GM19467 (cell line): Measurements from ENCODE around the gene MTSS2.

Experiments used
- ATAC-seq: cut with Tn5 transposase; IDR thresholded peaks from one replicate; pipeline ENCODE4 v1.9.1; 2021; ENCODE audit warnings: mild to moderate bottlenecking, moderate library complexity; ENCODE audit not compliant: unreplicated experiment

The MTSS2 gene

DNA sequence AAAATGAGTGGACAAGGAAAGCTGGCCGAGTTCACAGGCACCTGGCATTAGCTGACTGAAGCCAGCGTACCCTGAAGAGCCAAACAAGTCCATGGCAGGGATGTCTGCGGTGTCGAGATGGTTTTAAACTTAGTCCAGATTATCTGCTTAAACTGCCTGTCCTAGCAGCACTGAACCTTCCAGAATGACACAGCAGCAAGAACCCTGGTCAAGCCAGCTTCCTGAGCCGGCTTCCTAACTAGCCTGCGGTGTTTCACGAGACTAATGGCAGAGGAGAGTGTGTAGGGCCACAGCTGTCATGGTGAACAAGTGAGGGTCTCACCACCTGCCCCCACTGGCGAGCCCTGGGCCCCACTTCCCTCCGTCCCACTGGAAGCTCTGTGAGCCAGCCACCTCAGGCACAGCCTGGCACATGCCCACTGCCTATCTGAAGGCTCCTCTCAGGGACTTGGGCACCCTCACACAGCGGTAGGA lies 28.8 kb upstream of the MTSS2 start:
- ATAC-seq: no peak

DNA sequence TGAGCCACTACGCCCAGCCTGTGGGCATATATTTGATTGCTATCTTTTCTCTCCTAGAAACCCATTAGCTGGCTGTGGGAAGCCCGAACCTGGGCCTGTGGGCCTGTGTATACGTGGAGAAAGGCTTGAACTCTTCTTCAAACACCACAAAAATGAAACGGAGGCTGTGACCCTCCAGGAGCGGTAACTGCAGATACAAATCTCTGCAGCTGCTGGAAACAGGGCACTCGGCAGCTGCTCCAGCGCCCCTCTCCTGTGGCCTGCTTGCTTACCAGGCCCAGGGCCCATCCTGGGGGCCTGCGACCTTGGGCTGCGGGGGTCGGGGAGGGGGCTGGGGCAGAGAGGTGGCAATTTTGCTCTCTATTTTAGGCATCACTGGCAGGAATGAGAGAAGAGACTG lies 28.0 kb upstream of the MTSS2 start:
- ATAC-seq: no peak

DNA sequence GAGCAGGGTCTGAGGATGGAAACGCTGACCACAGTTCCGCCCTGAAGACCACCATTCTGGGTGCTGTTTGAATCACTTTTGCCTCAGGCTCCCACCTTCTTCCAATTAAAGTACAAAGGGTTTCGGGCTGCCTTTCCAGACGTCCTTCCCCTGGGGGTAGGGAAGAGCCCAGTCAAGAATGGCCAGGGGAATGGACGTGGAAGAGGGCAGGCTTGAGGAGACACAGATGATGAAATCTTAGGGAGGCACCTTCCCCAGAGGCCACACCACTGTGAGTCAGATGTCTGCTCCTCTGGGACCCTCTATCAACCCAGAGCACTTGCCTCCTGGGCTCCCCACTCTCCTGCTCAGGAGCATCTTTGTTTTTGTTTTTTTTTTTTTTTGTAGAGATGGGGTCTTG lies 27.5 kb upstream of the MTSS2 start:
- ATAC-seq: no peak

DNA sequence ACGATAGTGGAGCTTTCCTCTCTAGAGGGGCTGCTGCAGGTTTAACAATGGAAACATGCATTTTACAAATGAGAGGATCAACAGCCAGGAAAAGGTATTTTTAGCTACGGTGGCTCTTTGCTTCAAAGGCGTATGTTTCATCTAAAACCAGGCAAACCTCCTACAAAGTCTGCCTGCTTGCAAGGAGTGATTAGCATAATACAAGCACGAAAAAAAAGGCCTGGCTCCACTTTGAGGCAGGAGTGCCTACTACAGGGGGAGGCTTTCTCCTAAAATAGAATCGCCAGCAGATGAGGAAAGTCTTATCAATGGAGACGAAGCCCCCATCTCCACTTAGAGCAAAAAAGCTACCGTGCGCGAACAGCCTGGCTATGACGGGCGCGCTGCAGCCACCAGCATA lies 27.1 kb upstream of the MTSS2 start:
- no peak for ATAC-seq

DNA sequence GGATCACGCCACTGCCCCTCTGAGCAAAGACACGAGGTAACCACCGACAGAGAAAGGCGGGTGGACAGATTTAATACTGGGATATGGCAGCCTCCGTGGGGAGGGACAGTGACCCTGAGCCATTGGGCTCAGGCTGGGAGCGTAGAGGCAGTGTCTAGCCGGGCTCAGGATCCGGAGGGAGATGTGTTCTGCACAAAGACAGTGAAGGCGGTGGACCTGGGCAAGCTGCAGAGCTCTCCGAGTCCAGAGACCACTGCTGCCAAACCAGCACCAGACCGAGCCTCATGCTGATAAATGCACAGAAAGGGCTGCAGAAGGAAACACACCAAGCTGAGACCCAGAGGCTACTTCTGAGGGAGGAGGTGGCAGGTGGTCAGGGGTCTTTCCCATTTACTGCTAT lies 26.5 kb upstream of the MTSS2 start:
- ATAC-seq: no peak

DNA sequence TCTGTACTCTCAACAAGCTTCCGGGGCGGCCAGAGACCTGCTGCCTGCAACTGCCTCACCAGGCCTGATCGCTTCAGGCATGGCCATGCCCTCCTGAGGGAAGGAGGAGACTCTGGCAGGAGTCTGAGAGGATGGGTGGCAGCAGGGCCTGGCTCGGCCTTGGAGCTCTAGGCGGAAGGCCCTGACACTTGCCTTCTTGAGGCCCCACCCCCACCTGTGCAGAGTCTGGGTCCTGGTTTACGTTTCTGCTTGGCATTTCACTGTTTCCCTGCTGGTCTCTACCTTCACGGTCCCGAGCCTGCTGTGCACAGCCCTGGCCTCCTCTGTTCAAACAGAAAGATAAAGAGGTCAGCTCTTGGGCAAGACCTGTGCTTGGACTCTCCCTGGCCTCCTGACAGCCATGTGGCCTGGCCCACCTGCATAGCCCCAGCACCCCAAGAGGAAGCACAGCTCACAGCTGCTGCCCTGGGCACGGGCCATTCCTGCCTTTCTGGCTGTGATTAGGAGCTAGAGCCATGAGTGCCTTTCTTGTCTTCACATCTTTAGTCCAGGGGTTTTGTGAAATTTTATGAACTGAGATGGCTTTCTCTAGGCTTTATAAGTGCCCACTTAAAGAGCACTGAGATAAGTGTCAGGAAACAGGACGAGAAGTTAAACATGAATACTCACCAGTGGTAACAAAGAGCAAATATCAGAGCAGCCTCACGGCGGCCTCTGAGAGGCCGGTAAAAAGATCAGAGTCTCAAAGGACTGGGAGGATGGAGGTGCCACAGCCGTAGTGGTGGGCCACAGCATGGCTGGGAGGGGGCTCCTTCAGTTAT lies 25.6 kb upstream of the MTSS2 start:
- no peak for ATAC-seq

DNA sequence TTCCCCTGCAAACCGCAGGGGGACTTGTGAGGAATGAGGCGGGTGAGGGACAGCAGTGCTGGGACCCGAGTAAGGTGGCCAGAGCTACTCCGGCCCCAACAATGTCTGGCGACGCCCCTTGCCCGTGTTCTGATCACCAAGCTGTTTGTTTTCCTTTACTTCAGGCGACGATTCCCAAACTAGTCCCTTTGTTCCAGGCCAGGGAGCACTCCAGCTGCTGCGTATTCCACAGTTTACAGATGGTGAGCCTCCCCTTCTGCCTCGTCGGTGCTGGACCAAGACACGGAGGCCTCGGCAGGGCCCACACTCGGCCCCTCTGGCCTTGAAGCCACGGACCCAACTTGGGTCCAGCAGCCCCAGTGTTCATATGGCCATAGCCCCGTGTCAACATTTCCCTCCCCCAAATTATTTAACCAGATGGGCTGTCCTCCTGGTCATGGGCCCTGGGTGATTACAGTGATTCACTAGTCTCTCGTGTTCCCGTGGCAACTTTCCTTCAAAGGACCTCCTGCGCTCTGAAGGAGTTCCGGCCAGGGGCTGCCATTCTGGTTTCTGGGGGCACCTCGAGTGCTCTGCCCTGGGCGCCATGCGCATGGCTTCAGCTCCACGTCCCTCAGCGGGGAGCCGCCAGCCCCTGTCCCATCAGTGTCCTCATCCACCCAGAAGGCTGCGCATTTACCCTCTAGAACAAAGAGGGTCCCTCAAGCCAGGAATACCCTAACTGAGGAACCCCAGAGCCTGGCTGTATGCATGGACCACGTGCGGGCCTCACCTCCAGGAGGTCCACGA lies 24.8 kb upstream of the MTSS2 start:
- ATAC-seq: no peak

DNA sequence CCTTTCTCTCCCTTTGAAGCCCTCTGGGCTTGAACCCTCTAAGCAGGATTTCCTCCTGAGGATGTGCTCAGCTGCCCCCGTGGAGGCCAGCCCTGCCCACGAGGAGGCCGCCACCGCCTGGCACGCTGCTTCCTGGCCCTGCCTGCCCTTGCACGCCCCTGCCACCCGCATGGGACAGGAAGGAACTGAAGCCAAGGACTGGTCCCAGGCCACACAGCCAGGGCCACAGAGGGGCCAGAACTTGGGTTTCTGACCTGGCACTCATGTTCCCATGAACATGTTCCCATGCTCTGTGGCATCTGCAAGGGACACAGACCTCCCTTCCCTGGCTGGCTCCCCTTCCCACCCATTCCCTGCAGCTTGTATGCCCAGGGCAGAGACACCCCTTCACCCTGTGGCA lies 24.1 kb upstream of the MTSS2 start:
- no peak for ATAC-seq

DNA sequence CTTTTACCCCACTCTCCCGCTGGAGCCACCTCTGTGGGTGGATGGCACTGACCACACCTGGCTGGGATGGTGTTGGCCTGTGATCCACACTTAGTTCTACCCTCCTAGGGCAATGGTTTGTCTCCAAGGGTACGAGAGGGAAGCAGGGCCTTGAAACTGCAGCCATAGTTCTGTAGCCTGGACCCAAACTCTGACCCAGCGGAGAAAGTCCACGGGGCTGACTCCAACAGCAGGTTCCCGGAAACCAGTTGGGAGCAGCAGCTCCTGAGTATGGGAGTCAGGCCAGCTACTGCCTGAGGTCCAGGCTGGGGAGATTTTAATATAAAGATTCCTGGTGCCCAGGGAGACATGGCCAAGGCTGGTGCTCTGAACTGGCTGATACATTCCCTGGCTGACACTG lies 23.6 kb upstream of the MTSS2 start:
- ATAC-seq: no peak

DNA sequence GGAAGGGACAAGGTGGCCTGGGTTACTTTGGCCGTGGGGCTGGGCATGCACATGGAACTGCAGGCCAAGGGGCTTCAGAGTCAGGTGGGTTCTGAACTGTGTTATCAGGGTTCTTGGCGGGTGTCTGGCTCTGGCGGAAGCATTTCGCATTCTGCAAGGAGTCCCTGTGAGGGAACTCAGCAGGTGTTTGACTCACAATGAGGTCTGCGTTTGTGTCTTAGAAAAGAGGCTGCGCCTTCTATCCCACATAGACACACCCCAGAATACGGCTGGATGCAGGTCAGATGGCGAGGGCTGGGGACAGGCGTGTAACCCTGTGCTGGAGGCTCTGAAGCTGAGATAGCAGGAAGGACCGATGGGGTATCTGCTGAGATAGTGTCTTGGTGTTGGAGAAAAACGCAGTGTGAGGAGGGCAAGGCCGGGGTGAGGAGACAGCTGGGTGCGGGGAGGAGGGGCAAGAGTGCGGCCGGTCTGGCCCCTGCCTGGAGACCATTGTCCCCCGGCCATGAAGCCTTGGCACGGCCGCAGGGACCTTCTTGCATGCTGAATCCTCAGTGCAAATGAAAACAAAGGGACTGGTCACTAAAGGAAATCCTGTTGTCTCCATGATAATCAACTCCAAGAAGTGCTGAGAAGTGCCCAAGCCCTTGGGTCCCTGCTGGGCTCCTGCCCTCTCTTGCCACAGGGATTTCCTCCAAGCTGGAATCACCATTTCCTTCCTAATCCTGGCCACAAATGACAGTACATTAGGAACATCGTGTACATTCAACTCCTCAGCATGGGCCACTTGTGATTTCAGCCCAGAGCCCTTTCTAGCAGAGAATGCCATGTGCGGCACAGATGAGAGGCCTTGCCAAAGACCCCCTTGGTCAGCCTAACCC lies 22.8 kb upstream of the MTSS2 start:
- ATAC-seq: no peak

DNA sequence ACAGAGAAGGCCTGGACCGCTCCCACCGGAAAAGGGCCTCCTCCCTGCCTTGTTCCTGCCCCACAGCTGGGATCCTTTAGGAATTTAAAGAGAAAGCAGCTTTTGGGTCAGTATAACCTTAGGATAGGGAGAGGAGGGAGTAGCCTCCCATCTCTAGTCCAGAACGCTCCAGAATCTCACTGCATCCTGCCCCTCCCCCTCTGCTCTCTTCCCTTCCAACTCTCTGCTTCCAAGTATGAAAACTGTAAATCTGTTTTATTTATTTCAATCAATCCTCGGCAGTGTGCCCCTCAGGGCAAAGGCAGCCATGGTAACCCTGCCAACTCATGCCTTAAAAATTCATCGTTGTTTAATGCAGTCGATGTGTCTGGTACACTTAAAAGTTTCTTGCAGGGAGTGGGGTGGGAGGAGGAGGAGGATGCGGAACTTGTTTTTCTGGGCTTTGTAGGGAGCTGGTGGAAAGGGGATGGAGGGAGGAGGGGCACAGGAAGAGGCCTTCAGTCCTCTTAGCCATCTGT lies 21.2 kb upstream of the MTSS2 start:
- ATAC-seq: no peak

DNA sequence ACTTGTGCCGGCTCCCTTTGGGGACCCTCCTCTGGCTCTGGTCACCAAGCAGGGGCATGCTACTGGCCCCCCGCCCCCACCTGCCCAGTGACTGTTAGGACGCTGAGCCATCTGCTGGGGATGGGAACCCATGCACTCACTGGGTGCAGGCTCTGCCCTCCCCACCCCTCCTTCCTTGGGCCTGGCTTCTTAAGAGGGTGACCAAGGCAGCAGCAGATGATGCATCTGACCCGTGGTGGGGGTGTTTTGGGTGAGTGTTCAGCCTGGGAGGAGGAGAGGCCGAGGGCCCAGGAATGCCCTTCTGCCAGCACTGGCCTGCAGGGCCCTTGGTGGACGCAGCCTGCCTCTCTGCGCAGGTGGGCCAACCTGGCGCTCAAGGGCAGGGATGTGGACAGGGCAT lies 19.2 kb upstream of the MTSS2 start:
- ATAC-seq: no peak

DNA sequence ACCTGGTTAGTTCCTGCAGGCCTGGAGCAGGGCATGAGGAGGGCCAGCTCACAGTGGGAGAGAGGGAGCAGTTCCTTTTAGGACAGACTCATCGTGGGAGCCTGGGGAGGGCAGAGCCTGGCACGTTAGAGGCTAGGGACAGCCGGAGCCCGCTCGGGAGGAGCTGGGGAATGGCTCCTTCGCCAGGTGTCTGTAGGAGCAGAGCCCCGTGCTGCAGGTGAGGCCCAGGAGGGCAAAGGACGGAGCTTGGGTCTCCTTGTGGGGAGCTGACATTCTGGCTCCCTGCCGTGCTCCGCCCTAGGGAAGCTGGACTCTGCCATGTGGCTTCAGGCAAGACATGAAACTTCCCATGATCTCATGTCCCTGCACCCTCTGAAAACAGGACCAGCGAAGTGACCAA lies 18.7 kb upstream of the MTSS2 start:
- no peak for ATAC-seq

DNA sequence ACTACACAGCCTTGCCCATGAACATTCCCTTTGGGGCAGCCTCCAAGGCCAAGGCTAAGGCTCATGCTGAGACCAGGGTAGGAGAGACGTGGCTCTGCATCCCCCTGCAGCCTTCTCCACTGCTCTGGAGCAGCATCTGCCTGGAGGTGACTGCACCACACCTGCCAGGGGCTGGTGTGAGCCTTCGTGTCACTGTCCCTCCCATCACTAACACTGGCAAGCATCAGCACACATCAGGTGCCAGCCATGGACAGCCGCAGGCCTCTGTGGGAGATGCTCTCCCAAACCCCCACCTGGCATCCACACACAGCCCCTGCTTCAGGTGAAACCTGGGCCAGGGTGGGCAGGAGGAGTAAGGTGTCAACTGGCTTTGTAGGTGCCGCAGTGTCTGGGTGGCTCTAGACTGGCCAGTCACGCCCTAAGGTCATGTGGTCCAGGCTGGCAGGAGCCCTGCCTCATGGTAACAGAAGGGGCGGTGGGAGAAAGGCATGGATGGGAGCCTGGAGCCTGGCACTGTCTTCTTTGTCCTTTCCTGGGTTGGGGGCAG lies 18.1 kb upstream of the MTSS2 start:
- ATAC-seq: no peak

DNA sequence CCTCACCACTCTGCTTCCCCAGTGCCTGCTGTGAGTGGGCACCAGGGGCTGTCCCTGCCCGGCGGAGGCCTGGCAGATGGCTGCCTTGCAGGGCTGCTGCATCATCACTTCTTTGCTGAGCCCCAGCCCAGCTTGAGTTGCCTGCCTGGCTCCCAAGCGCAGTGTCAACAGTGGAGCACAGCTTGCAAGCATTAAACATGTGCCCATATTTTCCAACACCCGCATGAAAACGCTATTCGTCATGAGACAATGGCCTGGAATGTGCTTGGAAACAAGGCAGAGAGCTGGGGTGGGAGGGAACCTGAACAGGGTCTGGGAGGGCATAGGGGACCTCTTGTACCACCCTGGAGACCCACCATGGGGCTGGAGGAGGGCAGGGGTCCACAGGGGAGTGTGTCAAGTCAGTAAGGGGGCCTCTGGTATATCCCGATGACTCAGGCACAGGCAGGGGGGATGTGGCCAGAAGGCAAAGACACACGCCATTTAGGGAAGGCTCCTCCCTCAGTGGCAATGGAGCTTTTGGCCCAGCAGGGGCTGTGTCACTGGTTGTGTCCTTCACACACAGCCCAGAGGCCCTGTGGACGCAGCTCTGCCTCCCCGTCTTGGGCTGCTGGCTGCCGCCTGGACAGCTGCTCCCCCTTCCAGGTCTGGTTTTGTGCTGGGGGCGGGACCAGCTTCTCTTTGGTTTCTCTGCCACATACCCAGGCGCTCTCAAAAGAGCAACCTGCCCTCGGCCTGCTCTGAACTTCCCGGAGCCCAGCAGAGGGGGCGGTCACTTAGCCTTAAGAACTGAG lies 17.4 kb upstream of the MTSS2 start:
- ATAC-seq: no peak

DNA sequence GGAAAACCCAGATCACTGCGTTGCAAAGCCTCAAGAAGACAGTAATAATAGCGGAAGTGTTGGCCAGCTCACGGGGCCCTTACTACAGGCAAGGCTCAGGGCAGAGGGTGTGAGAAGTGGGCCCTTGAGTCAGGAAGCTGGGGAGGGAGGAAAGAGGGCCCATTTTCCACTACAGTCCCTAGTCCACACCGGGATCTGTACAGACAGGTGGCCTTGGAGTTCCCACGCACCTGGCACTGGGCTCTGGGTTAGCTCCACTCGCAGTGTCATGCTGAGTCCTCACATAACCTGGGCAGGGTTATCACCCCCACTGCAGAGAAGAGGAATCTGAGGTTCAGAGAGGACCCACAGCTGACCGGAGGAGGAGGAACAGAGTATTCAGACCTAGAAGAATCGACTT lies 16.8 kb upstream of the MTSS2 start:
- ATAC-seq: no peak

DNA sequence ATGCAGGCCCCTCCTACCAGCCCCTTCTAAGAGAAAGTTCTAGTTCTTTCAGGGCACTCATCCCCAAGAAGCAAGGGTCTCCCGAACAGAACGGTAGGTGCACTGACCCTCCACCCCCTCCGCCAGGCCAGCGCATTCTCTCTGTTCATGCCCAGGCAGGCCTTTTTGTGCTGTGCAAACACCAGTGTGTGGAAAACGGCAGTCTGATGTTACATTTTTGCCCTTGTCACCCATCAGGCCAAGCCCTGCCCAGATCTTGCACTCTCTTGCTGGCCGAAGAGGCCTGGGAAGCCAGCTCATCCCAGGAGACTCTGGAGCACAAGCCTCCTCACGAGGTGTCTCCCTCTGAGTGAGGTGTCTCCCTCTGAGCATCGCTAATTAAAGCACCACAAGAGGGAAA lies 16.1 kb upstream of the MTSS2 start:
- ATAC-seq: no peak

DNA sequence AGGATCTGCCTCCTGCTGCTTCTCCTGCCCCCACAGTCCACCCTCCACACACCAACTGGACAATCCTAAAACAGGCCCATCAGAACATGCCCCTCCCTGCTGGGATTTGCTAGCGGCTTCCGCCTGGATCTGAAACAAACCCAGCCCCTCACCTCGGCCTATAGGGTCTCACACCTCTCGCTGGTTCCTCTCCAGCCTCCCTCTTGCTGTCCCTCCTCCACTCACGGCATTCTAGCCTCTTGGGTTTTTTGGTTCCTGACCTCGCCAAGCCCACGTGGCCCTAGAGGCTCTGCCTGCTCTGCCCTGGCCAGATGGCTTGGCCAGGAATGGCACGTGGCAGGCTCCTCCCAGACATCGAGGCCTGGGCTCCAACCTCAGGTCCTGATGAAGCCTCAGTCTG lies 15.7 kb upstream of the MTSS2 start:
- ATAC-seq: no peak

DNA sequence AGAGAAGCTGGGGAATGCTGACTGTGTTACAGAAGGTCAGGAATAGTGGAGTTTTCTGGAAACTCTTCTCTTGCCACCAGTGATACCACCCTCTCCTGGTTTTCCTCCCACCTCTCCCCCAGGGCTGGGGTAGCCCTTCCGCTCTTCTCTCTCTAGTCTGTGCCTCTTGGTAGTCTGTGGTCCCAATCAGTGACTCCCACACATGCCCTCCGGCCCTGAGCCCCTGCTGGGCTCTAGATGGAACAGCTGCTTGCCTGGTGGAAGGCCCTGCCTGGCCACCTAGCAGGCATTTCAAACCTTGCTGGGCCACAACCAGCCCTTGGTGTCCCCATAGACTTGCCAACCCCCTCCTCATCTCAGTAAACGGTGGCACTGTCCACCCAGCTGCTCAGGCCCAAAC lies 15.2 kb upstream of the MTSS2 start:
- no peak for ATAC-seq
